ENCODE data around the gene TCF20.

The TCF20 gene

DNA sequence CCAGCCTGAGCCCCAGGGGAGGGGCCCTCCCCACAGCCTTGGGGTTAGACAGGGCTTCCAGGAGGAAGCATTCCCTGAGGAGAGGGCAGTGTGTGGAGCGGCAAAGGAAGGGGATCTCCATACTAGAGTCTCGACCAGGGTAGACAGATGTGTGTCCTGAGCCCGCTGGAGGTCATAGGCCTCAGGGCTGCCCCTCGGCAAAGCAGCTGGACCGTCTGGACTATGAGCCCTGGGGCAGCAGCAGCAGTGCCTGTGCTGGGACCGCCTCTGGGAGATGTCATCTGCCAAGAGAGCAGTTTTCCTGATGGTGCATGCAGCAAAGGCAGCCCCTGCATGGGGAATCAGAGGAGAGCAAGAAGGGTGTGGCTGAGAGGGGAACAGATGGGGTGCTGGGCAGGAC is 20.8 kb upstream of the TCF20 start:
- H3K27ac ChIP-seq (replicated peaks) = no peak overlapping the region
- no peak overlapping the region for H3K4me3 ChIP-seq (replicated peaks; ENCODE audit: insufficient read depth, low read length)
- no peaks in the 10 kb centered on the region for H3K27me3 ChIP-seq (ENCODE audit: insufficient read depth, poor library complexity, severe bottlenecking)
- DNase-seq (ENCODE audit: low read depth in 1 of 2, low spot score in 1 of 2) = no peak
- TF ChIP-seq POLR2AphosphoS5 (IDR thresholded peaks at IDR 0.05; ENCODE audit: low read depth) (no peak), GABPA (IDR thresholded peaks at IDR 0.05; ENCODE audit: low read depth) (no peak), SPI1 (IDR thresholded peaks at IDR 0.05; ENCODE audit: borderline replicate concordance, low read depth) (no peak)
- TF ChIP-seq, protein P1, sequence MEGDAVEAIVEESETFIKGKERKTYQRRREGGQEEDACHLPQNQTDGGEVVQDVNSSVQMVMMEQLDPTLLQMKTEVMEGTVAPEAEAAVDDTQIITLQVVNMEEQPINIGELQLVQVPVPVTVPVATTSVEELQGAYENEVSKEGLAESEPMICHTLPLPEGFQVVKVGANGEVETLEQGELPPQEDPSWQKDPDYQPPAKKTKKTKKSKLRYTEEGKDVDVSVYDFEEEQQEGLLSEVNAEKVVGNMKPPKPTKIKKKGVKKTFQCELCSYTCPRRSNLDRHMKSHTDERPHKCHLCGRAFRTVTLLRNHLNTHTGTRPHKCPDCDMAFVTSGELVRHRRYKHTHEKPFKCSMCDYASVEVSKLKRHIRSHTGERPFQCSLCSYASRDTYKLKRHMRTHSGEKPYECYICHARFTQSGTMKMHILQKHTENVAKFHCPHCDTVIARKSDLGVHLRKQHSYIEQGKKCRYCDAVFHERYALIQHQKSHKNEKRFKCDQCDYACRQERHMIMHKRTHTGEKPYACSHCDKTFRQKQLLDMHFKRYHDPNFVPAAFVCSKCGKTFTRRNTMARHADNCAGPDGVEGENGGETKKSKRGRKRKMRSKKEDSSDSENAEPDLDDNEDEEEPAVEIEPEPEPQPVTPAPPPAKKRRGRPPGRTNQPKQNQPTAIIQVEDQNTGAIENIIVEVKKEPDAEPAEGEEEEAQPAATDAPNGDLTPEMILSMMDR (IDR thresholded peaks at IDR 0.05; ENCODE audit: insufficient read depth, low read length) = no peak
- TF ChIP-seq, protein P2, sequence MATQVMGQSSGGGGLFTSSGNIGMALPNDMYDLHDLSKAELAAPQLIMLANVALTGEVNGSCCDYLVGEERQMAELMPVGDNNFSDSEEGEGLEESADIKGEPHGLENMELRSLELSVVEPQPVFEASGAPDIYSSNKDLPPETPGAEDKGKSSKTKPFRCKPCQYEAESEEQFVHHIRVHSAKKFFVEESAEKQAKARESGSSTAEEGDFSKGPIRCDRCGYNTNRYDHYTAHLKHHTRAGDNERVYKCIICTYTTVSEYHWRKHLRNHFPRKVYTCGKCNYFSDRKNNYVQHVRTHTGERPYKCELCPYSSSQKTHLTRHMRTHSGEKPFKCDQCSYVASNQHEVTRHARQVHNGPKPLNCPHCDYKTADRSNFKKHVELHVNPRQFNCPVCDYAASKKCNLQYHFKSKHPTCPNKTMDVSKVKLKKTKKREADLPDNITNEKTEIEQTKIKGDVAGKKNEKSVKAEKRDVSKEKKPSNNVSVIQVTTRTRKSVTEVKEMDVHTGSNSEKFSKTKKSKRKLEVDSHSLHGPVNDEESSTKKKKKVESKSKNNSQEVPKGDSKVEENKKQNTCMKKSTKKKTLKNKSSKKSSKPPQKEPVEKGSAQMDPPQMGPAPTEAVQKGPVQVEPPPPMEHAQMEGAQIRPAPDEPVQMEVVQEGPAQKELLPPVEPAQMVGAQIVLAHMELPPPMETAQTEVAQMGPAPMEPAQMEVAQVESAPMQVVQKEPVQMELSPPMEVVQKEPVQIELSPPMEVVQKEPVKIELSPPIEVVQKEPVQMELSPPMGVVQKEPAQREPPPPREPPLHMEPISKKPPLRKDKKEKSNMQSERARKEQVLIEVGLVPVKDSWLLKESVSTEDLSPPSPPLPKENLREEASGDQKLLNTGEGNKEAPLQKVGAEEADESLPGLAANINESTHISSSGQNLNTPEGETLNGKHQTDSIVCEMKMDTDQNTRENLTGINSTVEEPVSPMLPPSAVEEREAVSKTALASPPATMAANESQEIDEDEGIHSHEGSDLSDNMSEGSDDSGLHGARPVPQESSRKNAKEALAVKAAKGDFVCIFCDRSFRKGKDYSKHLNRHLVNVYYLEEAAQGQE (IDR thresholded peaks at IDR 0.05; ENCODE audit: insufficient replicate concordance, low read depth) = no peak

DNA sequence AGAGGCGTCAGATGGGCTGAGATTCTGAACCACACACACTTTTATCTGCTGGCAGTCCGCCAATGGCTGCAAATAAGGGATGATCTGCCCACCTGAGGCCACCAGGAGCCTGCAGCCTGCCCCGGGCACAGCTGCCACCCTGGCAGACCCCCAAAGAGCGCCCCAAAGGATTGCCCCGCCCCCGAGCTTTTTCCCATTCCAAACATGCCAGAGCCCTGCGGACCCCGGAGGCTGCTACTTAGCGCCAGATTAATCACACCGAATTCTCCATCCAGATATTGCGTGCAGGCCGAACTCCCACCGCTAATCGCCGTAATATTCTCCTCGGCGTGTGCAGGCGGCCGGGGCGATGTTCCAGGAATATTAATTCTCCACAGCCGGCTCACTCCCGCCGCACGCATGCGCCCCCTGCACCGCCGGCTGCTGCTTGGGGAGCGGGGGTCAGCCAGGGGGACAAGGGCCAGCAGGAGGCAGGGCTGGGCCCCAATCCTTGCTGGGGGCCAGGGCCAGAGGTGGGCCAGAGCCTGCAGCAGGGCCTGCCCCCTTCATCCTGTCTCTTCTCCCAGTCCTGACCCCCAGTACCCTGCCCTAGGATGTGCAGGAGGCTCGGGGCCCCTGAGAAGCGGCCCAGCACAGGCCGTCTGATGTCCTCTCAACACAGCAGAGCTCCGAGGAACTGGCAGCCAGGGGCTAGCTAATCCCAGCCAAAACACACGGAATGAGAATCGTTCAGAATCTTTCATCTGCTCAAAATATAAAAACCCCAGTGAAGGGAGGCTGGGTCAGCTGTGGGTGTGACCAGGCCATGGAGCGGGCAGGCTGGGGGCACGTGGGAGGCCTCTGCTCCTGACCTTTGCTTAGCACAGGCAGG is 19.5 kb upstream of the TCF20 start:
- H3K4me3 ChIP-seq (replicated peaks; ENCODE audit: insufficient read depth, low read length) = no peak overlapping the region
- no peak overlapping the region for H3K27ac ChIP-seq (replicated peaks)
- no peaks in the 10 kb centered on the region for H3K27me3 ChIP-seq (ENCODE audit: insufficient read depth, poor library complexity, severe bottlenecking)
- TF ChIP-seq, protein P2 (IDR thresholded peaks at IDR 0.05; ENCODE audit: insufficient replicate concordance, low read depth) = no peak
- TF ChIP-seq GABPA (IDR thresholded peaks at IDR 0.05; ENCODE audit: low read depth) (no peak), POLR2AphosphoS5 (IDR thresholded peaks at IDR 0.05; ENCODE audit: low read depth) (no peak), SPI1 (IDR thresholded peaks at IDR 0.05; ENCODE audit: borderline replicate concordance, low read depth) (no peak)
- TF ChIP-seq, protein P1 (IDR thresholded peaks at IDR 0.05; ENCODE audit: insufficient read depth, low read length) = no peak
- DNase-seq (ENCODE audit: low read depth in 1 of 2, low spot score in 1 of 2) = no peak

DNA sequence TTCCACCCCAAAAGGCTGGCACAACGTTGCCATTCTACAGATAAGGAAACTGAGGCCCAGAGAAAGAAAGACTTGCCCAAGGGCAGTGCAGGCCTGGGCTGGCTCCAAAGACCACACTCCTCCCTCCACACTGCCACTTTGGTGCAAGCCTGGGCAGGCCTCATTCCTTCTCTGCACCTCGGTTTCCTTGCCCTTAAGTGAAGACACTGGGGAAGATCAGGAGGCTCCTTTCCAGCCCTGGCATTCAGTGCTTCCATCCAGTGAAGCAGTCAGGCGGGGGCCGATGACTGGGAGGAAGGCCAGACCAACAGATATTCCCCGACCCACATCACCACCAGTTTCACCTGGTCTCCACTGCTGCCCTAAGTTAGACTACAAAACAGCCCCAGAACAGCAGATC is 18.3 kb upstream of the TCF20 start:
- TF ChIP-seq GABPA (IDR thresholded peaks at IDR 0.05; ENCODE audit: low read depth) (no peak), POLR2AphosphoS5 (IDR thresholded peaks at IDR 0.05; ENCODE audit: low read depth) (no peak), SPI1 (IDR thresholded peaks at IDR 0.05; ENCODE audit: borderline replicate concordance, low read depth) (no peak)
- TF ChIP-seq, protein P2 (IDR thresholded peaks at IDR 0.05; ENCODE audit: insufficient replicate concordance, low read depth) = no peak
- TF ChIP-seq, protein P1 (IDR thresholded peaks at IDR 0.05; ENCODE audit: insufficient read depth, low read length) = no peak
- Histone ChIP-seq H3K27ac (replicated peaks) (no peak overlapping the region), H3K4me3 (replicated peaks; ENCODE audit: insufficient read depth, low read length) (no peak overlapping the region), H3K27me3 (ENCODE audit: insufficient read depth, poor library complexity, severe bottlenecking) (no peaks in the 10 kb centered on the region)
- DNase-seq (ENCODE audit: low read depth in 1 of 2, low spot score in 1 of 2) = no peak
